Skeletal muscle tissue (tissue), 4 donors: ENCODE measurements around the gene INSYN2B. TPM values are rescaled to one million over a fixed set of nuclear protein-coding genes. Genes with fewer than 3 reads are reported as not detected.
"Not testable (repeated sequence)": the region's sequence is repeated elsewhere in the genome, so short reads cannot be mapped to it uniquely, and the experiment has no call there.

Source experiments
- H3K27ac ChIP-seq: one replicate; pipeline ENCODE4 v1.7.0; 2013; ENCODE audit warnings: mild to moderate bottlenecking, low read depth, low read length, inconsistent platforms
- H3K27me3 ChIP-seq, 3 donors: one replicate each; pipeline ENCODE4 v1.7.0; 2013; ENCODE audit warnings: low read length in 3 of 3; ENCODE audit not compliant: control insufficient read depth in 3 of 3, insufficient read depth in 3 of 3
- H3K36me3 ChIP-seq, 3 donors: one replicate each; pipeline ENCODE4 v1.7.0; 2013; ENCODE audit warnings: low read length in 3 of 3; ENCODE audit not compliant: control insufficient read depth in 3 of 3, insufficient read depth in 3 of 3
- H3K4me1 ChIP-seq, 3 donors: one replicate each; pipeline ENCODE4 v1.7.0; 2013; ENCODE audit warnings: low read length in 3 of 3, mild to moderate bottlenecking in 3 of 3; ENCODE audit not compliant: control insufficient read depth in 3 of 3, insufficient read depth in 3 of 3
- H3K4me3 ChIP-seq, 3 donors: one replicate each; pipeline ENCODE4 v1.7.0; 2013; ENCODE audit warnings: low read length in 3 of 3
- H3K9ac ChIP-seq, 3 donors: one replicate each; pipeline ENCODE4 v1.7.0; 2013; ENCODE audit warnings: low read length in 3 of 3, mild to moderate bottlenecking in 3 of 3, moderate library complexity in 2 of 3, low read depth in 1 of 3
- H3K9me3 ChIP-seq, 3 donors: one replicate each; pipeline ENCODE4 v1.7.0; 2013; ENCODE audit warnings: low read length in 3 of 3; ENCODE audit not compliant: control insufficient read depth in 3 of 3
- total RNA-seq: library from RNA; depleted of rRNA; stranded (reverse); fragments of >200 nt; gene quantifications from one replicate; pipeline ENCODE4 v1.2.3, GENCODE V29; 2014
- donor health status: Osteomylitis.

Gene INSYN2B
- total RNA-seq, 1 donor from 2014 or later, result not detected

GRCh38 chr5:169848792-169849191 is 131.5 kb downstream of the INSYN2B start:
- H3K36me3 ChIP-seq, result no peaks in the 10 kb centered on the region
- no peak overlapping the region for H3K27ac ChIP-seq
- H3K4me1 ChIP-seq, result no peaks in the 10 kb centered on the region
- no peaks in the 10 kb centered on the region for H3K27me3 ChIP-seq
- H3K9ac ChIP-seq, result no peak overlapping the region
- no peak overlapping the region for H3K4me3 ChIP-seq
- peaks cover 0 to 3% (median 3%) of the 10 kb centered on the region in 3 donors for H3K9me3 ChIP-seq

- Histone ChIP-seq H3K4me3 (no peak overlapping the region), H3K27ac (no peak overlapping the region)
Observed at GRCh38 chr5:169848271-169848670, 132.0 kb downstream of the INSYN2B start.

GRCh38 chr5:169847519-169847918 is 132.8 kb downstream of the INSYN2B start:
- Histone ChIP-seq H3K4me3 (no peak overlapping the region), H3K36me3 (no peaks in the 10 kb centered on the region), H3K9ac (no peak overlapping the region), H3K9me3 (peaks cover 0 to 3% (median 3%) of the 10 kb centered on the region in 3 donors), H3K27ac (no peak overlapping the region), H3K4me1 (no peaks in the 10 kb centered on the region), H3K27me3 (no peaks in the 10 kb centered on the region)

More at GRCh38 chr5:169848271-169848670, 132.0 kb downstream of the INSYN2B start:
- Histone ChIP-seq H3K27me3 (no peaks in the 10 kb centered on the region), H3K9ac (no peak overlapping the region), H3K4me1 (no peaks in the 10 kb centered on the region), H3K9me3 (peaks cover 0 to 3% (median 3%) of the 10 kb centered on the region in 3 donors), H3K36me3 (no peaks in the 10 kb centered on the region)

GRCh38 chr5:169842699-169843098 is 137.6 kb downstream of the INSYN2B start:
- Histone ChIP-seq H3K27ac (no peak overlapping the region), H3K27me3 (no peaks in the 10 kb centered on the region), H3K9ac (no peak overlapping the region), H3K4me1 (no peaks in the 10 kb centered on the region), H3K36me3 (no peaks in the 10 kb centered on the region), H3K9me3 (no peaks in the 10 kb centered on the region), H3K4me3 (no peak overlapping the region)

- no peaks in the 10 kb centered on the region for H3K36me3 ChIP-seq
- H3K4me3 ChIP-seq, result no peak overlapping the region
- H3K27me3 ChIP-seq, result no peaks in the 10 kb centered on the region
- no peaks in the 10 kb centered on the region for H3K9me3 ChIP-seq
- no peaks in the 10 kb centered on the region for H3K4me1 ChIP-seq
- no peak overlapping the region for H3K27ac ChIP-seq
- no peak overlapping the region for H3K9ac ChIP-seq
Observed at GRCh38 chr5:169840405-169840804, 139.9 kb downstream of the INSYN2B start.

GRCh38 chr5:169838688-169839087 is 141.6 kb downstream of the INSYN2B start:
- Histone ChIP-seq H3K9me3 (no peaks in the 10 kb centered on the region), H3K4me3 (no peak overlapping the region), H3K27me3 (no peaks in the 10 kb centered on the region), H3K4me1 (no peaks in the 10 kb centered on the region), H3K27ac (no peak overlapping the region), H3K9ac (no peak overlapping the region), H3K36me3 (no peaks in the 10 kb centered on the region)

GRCh38 chr5:169837686-169838085 is 142.6 kb downstream of the INSYN2B start:
- H3K9ac ChIP-seq, result no peak overlapping the region
- no peaks in the 10 kb centered on the region for H3K4me1 ChIP-seq
- H3K4me3 ChIP-seq, result no peak overlapping the region
- no peaks in the 10 kb centered on the region for H3K9me3 ChIP-seq
- H3K27ac ChIP-seq, result no peak overlapping the region
- no peaks in the 10 kb centered on the region for H3K27me3 ChIP-seq
- no peaks in the 10 kb centered on the region for H3K36me3 ChIP-seq

- Histone ChIP-seq H3K27ac (no peak overlapping the region), H3K27me3 (no peaks in the 10 kb centered on the region), H3K9me3 (no peaks in the 10 kb centered on the region), H3K36me3 (no peaks in the 10 kb centered on the region), H3K4me1 (no peaks in the 10 kb centered on the region), H3K4me3 (no peak overlapping the region), H3K9ac (no peak overlapping the region)
Observed at GRCh38 chr5:169836835-169837536, 143.3 kb downstream of the INSYN2B start.

GRCh38 chr5:169834540-169834939 is 145.8 kb downstream of the INSYN2B start:
- H3K9me3 ChIP-seq, H3K27ac ChIP-seq, H3K4me3 ChIP-seq, H3K4me1 ChIP-seq, H3K9ac ChIP-seq, H3K27me3 ChIP-seq, H3K36me3 ChIP-seq: not testable (repeated sequence)

- H3K9ac ChIP-seq, H3K27ac ChIP-seq, H3K27me3 ChIP-seq, H3K36me3 ChIP-seq, H3K4me1 ChIP-seq, H3K4me3 ChIP-seq, H3K9me3 ChIP-seq: not testable (repeated sequence)
Observed at GRCh38 chr5:169833681-169834292, 146.5 kb downstream of the INSYN2B start.
